GM23248 (cell line): Measurements from ENCODE around the gene CLEC6A. TPM values are rescaled to one million over a fixed set of nuclear protein-coding genes. Genes with fewer than 3 reads are reported as not detected.
"Not testable (repeated sequence)": the region's sequence is repeated elsewhere in the genome, so short reads cannot be mapped to it uniquely, and the experiment has no call there.

Experiments
- DNase-seq: peaks from one replicate; pipeline ENCODE4 v3.0.0-alpha.2; 2015
- H2AFZ ChIP-seq: fragments of 200-600 bp; sonication (generic); 2 replicates; pipeline ENCODE4 v1.6.1; 2016; ENCODE audit warnings: antibody characterized with exemption
- H3F3A ChIP-seq: fragments of 200-600 bp; sonication (generic); 2 replicates; pipeline ENCODE4 v1.6.1; 2016; ENCODE audit warnings: mild to moderate bottlenecking, antibody characterized with exemption, mixed run types; ENCODE audit not compliant: insufficient read depth
- H3K27ac ChIP-seq: fragments of 200-600 bp; sonication (generic); 2 replicates; pipeline ENCODE4 v1.5.1; 2016; ENCODE audit warnings: mild to moderate bottlenecking
- H3K27me3 ChIP-seq: fragments of 200-600 bp; sonication (generic); replicated peaks from 2 replicates; pipeline ENCODE4 v1.6.1; 2016; ENCODE audit warnings: mild to moderate bottlenecking; ENCODE audit not compliant: insufficient read depth
- H3K36me3 ChIP-seq: fragments of 200-600 bp; sonication (generic); 2 replicates; pipeline ENCODE4 v1.6.1; 2016; ENCODE audit warnings: low read depth, mild to moderate bottlenecking
- H3K4me1 ChIP-seq: fragments of 200-600 bp; sonication (generic); 2 replicates; pipeline ENCODE4 v1.6.1; 2016; ENCODE audit warnings: mild to moderate bottlenecking; ENCODE audit not compliant: insufficient read depth
- H3K4me2 ChIP-seq: fragments of 200-600 bp; sonication (generic); one replicate; pipeline ENCODE4 v1.6.1; 2016; ENCODE audit warnings: mild to moderate bottlenecking; ENCODE audit not compliant: unreplicated experiment
- H3K4me3 ChIP-seq: fragments of 200-600 bp; sonication (generic); 2 replicates; pipeline ENCODE4 v1.5.1; 2016; ENCODE audit warnings: mild to moderate bottlenecking
- H3K79me2 ChIP-seq: fragments of 200-600 bp; sonication (generic); 2 replicates; pipeline ENCODE4 v1.6.1; 2016; ENCODE audit warnings: mild to moderate bottlenecking; ENCODE audit not compliant: insufficient read depth
- H3K9ac ChIP-seq: fragments of 200-600 bp; sonication (generic); 2 replicates; pipeline ENCODE4 v1.6.1; 2016; ENCODE audit warnings: mild to moderate bottlenecking
- H3K9me2 ChIP-seq: fragments of 200-600 bp; sonication (generic); 2 replicates; pipeline ENCODE4 v1.6.1; 2016; ENCODE audit warnings: mixed run types, mild to moderate bottlenecking, moderate library complexity; ENCODE audit not compliant: insufficient read depth
- H3K9me3 ChIP-seq: fragments of 200-600 bp; sonication (generic); one replicate; pipeline ENCODE4 v1.6.1; 2017; ENCODE audit warnings: low read depth
- H4K20me1 ChIP-seq: fragments of 200-600 bp; sonication (generic); 2 replicates; pipeline ENCODE4 v1.6.0; 2016; ENCODE audit not compliant: insufficient read depth
- EZH2 ChIP-seq: fragments of 200-600 bp; sonication (generic); IDR thresholded peaks from 2 replicates; pipeline ENCODE4 v1.6.1; 2018; ENCODE audit warnings: antibody characterized with exemption, mild to moderate bottlenecking; ENCODE audit not compliant: insufficient read depth, poor library complexity, severe bottlenecking
- EZH2phosphoT487 ChIP-seq: fragments of 200-600 bp; sonication (generic); IDR thresholded peaks from 2 replicates; pipeline ENCODE4 v1.6.1; 2018; ENCODE audit warnings: antibody characterized with exemption, moderate library complexity, mild to moderate bottlenecking, low read depth; ENCODE audit not compliant: insufficient read depth
- WGBS, 2 experiments: methylation state at CpG; one replicate each; pipeline ENCODE4 v1.1.6; 2015 to 2017; ENCODE audit warnings: low lambda C conversion rate in 2 of 2, low coverage in 1 of 2; ENCODE audit errors: missing lambda C conversion rate in 2 of 2; 5-methylcytosine and 5-hydroxymethylcytosine counted together
- in situ Hi-C: fragments of 300-500 bp; cut with MboI; formaldehyde crosslinking; loops from 2 replicates; pipeline ENCODE4 v1.15.0; 2020
- polyA plus RNA-seq: library from polyadenylated mRNA; unstranded; fragments of >200 nt; fragmentation: Nextera tagmentation; extraction: Ambion mirVana; gene quantifications from 2 replicates; pipeline ENCODE4 v1.2.1, GENCODE V29; 2016
- total RNA-seq: library from RNA; depleted of rRNA; stranded (reverse); fragments of >200 nt; shearing (Covaris generic); gene quantifications from 2 replicates; pipeline ENCODE4 v1.2.3, GENCODE V29; 2014; rRNA removed

The CLEC6A gene
- total RNA-seq = not detected in 2 replicates
- not detected in 2 replicates for polyA plus RNA-seq

DNA sequence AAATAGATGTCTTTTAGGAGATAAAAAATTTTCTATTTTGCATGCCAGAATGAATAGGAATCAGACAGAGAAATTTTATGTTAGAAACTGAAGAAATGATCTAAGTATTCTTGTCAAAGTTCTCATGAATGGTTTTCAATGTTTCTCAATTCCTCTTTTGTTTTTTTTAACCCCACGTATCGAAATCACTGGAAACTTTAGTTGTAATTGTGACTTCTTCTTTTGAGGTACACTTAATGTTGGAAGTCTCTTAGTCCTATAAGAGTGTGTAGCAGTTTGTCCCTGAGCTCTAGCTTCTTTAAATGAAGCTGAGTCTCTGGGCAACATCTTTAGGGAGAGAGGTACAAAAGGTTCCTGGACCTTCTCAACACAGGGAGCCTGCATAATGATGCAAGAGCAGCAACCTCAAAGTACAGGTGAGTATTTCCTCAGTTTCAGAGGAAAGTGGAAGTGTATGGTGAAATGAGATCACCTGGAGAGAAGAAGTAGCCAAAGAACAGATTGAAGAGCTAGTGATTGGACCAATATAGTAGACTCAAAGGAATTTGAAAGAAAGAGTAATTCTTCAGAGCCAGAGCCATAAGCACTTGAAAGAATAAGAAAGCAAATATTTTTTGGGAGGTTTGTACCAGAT lies at the start of gene CLEC6A:
Gene CLEC6A, plus strand, starts transcription at position 236 of the 634 bp plus-strand sequence. Its CDS starts 150 bp downstream, at position 386.
- Histone ChIP-seq H3K36me3 (no peaks in the 10 kb centered on the region), H4K20me1 (no peaks in the 10 kb centered on the region), H3F3A (no peaks in the 10 kb centered on the region), H3K27me3 (peaks cover 4% of the 10 kb centered on the region), H3K79me2 (no peaks in the 10 kb centered on the region), H3K4me2 (no peak within 1 kb of the TSS), H3K9me2 (no peaks in the 10 kb centered on the region), H3K9me3 (no peaks in the 10 kb centered on the region), H3K4me1 (no peaks in the 10 kb centered on the region), H3K27ac (no peak within 1 kb of the TSS), H2AFZ (no peak within 1 kb of the TSS), H3K9ac (no peak within 1 kb of the TSS), H3K4me3 (no peak within 1 kb of the TSS)
- TF ChIP-seq EZH2 (no peak), EZH2phosphoT487 (no peak)
- no peak for DNase-seq
- 24 to 29% methylated on average over 2 of the region's 2 CpGs for WGBS, 2 experiments
- in situ Hi-C loops = no loop called here

DNA sequence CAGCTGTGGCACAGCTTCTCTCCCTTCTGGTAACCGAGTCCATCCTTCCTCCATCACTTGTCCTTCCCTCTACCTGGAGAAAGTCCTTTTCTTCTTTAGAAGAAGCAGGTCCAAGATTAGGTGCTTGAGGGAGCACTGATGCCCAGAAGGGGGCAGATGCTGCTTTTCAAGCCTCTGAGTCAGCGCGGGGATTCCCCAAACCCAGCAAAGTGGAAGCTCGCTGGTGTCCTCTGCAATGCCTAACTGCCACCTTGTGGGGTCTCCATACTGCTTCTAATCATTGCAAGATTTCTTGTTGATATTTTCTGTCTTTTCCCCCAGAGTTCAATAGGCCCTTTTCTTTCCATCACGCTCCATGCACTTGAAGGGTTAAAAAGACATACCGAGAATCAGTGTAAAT lies 36.2 kb upstream of the CLEC6A start:
- H3F3A ChIP-seq, H3K4me1 ChIP-seq, H3K27ac ChIP-seq, DNase-seq, H2AFZ ChIP-seq, H3K9me3 ChIP-seq, H3K27me3 ChIP-seq, H3K9me2 ChIP-seq, H3K9ac ChIP-seq, in situ Hi-C loops, H3K4me2 ChIP-seq, H3K36me3 ChIP-seq, H4K20me1 ChIP-seq, H3K4me3 ChIP-seq, H3K79me2 ChIP-seq: not testable (repeated sequence)
- no CpG with 5 or more reads among the region's 6 CpGs for WGBS, 2 experiments

DNA sequence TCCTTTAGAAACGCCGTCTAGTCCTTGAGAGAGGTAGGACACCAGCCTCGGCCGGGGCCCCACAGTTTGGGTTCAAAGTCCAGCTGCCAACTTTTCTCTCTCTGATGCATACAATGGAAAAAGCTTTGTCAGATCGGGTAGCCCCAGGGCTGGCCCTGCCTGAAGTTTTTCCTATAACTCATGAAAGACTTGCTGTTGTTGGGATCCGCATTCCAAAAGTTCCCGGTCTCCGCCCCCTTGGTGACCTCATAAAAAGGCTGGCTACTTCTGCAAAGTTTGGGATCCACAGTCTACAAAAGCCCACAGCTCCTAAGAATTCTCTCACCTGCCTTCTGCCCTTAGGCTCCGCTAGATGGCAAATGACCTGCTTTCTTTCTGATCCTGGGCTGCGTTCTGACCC lies 35.3 kb upstream of the CLEC6A start:
- no peaks in the 10 kb centered on the region for H3K9me3 ChIP-seq

DNA sequence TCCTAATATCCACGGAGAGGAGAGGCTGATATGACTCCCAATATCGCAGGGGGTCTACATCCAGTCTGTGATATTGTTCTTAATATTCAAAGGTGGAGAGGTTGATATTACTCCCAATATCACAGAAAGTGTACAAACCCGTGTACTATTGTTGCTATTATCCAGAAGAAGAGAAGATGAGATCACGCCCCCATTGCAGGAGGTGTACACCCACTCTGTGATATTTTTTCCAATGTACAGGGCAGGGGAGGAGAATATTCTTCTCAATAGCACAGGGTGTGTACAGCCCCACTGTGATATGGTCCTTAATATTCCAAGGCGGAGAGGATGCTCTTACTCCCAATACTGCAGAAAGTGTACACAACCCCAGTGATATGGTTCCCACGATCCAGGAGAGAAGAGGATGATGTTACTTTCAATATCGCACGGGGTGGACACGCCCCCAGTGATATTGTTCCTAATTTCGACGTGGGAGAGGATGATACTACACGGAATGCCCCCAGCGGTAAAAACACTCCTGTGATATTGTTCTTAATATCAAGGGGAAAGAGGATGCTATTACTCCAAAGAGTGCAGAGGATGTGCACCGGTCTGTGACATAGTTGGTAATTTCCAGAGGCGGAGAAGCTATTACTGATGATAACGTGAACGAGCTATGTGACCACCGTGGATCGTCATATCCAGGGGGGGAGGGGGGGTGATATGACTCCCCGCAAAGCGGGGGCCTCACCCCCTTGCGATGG lies 11.1 kb upstream of the CLEC6A start:
- H3K27me3 ChIP-seq, H4K20me1 ChIP-seq, in situ Hi-C loops, H3K4me2 ChIP-seq, DNase-seq, H3K4me1 ChIP-seq, H3K4me3 ChIP-seq, H3K36me3 ChIP-seq, H3K27ac ChIP-seq, H2AFZ ChIP-seq, H3K9me2 ChIP-seq, H3K79me2 ChIP-seq, H3K9me3 ChIP-seq, H3K9ac ChIP-seq, H3F3A ChIP-seq: not testable (repeated sequence)
- 69 to 74% methylated on average over 19 to 22 of the region's 22 CpGs for WGBS, 2 experiments

More for the DNA sequence above, 35.3 kb upstream of the CLEC6A start:
- no peak for TF ChIP-seq EZH2
- TF ChIP-seq EZH2phosphoT487 = no peak
- no peak for DNase-seq
- Histone ChIP-seq H3K9ac (no peak overlapping the region), H3K27ac (no peak overlapping the region), H2AFZ (no peak overlapping the region), H3K4me2 (no peak overlapping the region), H3K79me2 (no peaks in the 10 kb centered on the region), H3F3A (no peaks in the 10 kb centered on the region), H3K27me3 (no peaks in the 10 kb centered on the region), H3K4me1 (no peaks in the 10 kb centered on the region), H4K20me1 (no peaks in the 10 kb centered on the region), H3K36me3 (no peaks in the 10 kb centered on the region), H3K4me3 (no peak overlapping the region), H3K9me2 (no peaks in the 10 kb centered on the region)
- in situ Hi-C loops = no loop called here
- WGBS, 2 experiments = no CpG with 5 or more reads among the region's 10 CpGs
